Measurements from ENCODE around the gene PNCK.

- no peak for TF ChIP-seq ZNF274 (IDR thresholded peaks at IDR 0.05; ENCODE audit: low read depth, low read length)
- TF ChIP-seq YY1 (IDR thresholded peaks at IDR 0.05; ENCODE audit: insufficient read depth, insufficient read length), result no peak
- TF ChIP-seq SUZ12 (IDR thresholded peaks at IDR 0.05; ENCODE audit: extremely low read depth, insufficient read depth, insufficient read length), result no peak
Observed at GRCh38 chrX:153647461-153648357, 25.9 kb downstream of the PNCK start.

Data from NT2/D1 (cell line).